CD1c-positive myeloid dendritic cell (primary cell): Measurements from ENCODE around the gene FSD1L.
A peak's percentile ranks its signal among the peaks of the same experiment; 100 is the strongest.

ENCODE experiments used
- DNase-seq: peaks from one replicate; pipeline ENCODE4 v3.0.0-alpha.2; 2016; ENCODE audit errors: extremely low spot score

Gene FSD1L

DNA sequence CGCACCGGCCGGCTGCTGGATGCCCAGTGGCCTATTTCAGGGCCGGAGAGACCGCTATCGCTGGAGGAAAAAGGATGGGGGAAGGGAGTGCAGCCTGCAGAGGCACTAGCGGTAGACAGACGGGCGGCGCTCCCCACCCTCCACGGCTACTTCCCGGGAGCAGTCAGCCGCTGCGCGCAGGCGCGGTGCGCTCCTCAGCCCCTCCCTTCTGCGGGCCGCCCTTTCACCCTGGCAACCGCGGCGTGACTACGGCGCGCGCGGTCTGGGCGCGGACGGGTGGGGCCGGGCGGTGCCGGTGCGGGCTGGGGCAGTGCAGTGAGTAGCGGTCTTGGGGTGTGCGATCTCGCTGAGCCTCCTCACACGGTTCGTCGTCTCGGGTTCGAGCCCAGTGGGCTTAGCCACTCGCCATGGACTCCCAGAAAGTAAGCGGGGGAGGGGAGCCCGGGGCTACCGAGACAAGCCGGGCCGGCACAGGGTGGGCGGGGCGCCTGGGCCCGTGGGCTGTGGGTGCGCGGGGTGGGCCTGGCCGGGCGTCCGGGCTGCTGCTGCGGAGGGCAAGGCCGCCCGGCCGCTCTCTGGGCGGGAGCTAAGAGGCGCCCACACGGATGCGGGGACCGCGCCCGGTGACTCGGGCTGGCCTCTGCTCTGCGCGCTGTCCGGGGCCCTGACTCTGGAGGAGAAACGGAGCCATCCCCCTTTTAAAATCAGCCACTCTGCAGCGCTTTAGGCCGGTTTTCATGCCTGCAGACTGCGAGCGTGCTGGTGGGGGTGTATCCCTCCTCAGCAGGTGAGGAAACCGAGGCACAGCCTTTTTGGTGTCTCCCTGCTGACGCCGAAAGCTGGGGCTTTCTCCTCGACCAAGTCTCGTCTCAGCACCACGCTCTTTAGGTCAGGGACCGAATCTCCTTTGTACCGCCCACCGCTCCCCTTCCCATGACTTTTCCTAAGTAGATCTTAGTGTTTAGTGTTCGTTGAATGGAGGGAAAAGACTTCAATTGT lies at the start of gene FSD1L:
TSS of gene FSD1L (plus strand) at position 221 of the 999 bp plus-strand sequence. CDS start at position 408, 187 bp downstream.
- DNase-seq: peak; percentile 95

DNA sequence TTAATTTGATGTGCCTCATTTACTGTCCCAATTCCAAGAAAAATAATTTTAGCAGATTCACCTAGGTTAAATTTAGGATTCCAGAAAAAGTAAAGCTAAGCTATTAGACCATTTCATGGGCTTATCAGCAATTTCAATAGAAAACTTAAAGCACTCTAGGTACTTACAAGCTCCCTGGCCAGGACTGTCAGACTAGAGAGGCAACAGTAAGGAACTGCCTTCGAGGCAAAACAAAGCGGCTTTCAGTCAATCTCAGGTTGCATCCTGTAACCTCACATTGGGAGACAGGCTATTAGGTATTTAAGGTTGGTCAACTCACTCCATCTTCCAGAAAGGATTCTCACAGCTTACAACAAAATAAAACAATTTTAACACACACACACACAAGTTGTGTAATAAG lies 48.7 kb upstream of the FSD1L start:
- DNase-seq: no peak

DNA sequence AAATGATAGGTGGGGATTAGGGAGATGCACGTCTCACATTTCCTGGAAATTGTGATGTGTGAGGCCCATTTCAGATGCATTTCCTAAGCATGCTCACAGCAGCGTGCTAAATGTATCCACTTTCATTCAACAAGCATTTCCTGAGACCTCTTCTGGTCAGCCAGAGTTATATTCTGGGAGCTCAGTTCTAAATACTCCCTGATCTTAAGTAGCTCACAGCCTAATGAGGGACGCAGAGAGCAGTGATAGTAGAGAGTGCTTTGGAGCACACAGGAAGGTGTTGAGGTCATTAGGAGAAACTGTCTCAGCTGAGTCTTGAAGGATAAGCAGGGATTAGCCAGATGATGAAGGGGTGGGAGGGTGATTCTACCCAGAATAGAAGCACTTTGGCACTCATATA lies 46.2 kb upstream of the FSD1L start:
- no peak for DNase-seq

DNA sequence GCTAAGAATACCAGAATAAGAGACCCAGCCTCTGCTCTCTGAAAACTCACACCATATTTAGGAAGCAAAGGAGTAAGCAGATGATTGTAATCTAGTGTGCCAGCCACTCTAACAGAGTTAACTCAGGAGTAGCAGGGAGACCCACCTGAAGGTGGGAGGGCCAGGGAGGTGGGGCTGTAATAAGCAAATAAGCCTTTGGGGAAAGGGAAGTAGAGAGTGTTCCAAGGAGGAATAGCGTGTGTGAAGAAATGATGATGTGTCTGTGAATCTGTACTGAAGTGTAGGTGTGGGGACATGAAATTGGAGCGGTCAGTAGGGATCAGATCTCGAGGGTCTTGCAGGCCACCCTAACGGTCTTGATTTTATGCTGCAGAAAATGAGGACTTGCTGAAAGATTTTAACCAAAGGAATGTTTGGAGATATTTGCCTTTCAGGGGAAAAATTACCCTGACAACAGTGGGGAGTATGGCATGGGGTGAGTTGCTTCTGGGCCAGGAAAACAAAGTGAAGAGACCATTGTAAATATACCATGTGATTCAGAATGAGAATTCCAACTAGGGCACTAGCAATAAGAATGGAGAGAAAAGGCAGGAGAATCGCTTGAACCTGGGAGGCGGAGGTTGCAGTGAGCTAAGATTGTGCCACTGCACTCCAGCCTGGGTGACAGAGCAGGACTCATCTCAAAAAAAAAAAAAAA lies 44.1 kb upstream of the FSD1L start:
- DNase-seq: no peak

DNA sequence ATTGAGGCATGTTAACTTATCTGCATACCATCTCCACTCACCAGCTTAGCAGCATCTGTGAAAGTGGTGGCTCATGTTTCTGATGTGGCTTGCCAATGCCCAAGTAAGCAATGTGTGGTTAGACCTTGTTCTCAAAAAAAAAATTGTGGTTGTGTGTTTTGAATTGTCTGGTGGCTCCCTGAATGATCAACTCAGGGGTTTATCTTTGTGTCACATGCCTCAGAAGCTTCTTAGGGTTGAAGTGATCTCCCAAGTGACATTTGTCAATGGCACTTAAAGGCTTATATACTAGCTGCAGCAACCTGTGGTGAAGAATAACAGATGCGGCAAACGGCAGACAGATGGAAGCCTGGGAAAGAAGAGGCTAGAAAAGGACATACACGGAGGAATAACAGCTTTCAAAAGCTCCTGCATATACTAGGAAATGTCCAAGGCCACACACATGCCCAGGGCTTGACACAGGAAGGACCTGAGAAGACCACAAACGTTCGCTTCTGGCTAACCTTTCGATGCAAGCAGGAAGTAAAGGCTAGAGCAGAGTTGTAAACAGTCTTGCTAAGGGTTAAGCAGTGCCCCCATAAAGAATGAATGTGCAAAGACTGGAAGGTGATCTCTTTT lies 42.2 kb upstream of the FSD1L start:
- DNase-seq: peak; percentile 33

DNA sequence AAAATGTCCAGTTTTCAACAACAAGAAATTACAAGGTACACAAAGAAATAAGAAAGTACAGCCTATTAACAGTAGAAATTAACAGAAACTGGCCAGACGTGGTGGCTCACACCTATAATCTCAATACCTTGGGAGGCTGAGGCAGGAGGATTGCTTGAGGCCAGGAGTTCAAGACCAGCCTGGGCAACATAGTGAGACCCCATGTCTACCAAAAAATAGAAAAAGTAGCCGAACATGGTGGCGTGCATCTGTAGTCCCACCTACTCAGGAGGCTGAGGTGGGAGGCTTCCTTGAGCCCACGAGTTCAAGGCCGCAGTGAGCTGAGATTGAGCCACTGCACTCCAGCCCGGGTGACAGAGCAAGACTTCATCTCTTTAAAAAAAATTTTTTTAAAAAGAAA lies 41.5 kb upstream of the FSD1L start:
- no peak for DNase-seq

DNA sequence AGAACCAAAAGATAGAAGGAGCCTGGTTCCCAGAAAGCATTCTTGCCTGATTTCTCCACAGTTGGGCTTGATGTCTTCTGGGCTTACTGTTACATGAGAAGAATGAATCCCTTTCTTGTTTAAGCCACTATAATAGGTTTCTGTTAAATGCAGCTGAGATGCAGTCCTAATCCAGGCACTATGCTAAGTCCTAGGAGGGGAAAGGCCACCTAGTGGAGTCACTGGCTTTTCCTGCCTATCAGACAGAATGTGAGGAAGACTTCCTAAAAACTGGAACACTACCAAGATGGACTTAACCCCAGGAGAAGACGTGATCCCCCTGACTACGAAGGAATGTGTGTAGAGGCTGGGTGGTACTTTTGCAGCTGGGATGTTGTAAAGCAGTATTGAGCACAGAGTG lies 34.3 kb upstream of the FSD1L start:
- no peak for DNase-seq

DNA sequence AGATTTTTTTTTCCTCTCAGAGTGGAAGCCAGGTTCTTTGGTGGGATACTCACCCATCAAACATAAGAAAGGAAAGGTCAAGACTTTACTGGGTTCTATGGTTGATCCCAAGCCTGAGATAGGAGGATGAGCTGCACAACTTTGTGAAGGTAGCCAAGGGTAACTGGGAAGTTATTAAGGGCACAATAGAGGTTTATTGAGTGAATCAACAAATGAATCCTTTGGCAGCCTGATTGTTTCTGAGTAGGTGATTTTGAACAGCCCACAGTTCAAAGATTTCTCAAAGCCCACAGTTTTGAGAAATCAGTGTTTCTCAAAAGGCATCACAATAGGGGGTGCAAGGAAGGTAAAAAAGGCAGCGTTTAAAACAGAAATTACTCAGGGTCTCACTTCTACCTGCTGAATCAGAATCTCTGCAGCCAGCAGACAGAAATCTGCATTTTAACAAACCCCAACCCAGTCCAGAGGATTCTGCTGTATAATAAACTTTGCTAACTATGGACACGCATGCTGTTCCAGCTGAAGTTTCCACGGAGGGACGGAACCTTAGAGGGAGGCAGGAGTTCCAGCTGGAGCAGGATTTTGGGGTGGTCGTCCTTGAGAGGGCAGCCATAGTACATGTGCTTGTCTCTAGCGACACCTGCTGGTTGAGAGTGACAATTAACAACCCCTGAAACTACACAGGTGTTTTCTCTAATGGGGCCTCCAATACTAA lies 32.7 kb upstream of the FSD1L start:
- peak; percentile 68 for DNase-seq

DNA sequence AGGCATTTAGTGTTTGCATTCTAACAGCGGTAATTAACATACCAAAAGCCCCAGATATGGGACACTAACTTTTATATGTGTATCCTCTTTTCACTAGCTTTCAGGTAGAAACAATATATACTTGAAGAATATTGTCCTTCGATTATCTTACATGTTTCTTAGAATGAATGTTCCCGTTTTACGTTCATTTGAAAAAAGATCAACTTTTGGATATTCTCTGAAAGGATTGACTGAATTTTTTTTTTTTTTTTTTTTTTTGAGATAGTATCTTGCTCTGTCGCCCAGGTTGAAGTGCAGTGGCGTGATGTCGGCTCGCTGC lies 32.2 kb upstream of the FSD1L start:
- no peak for DNase-seq

DNA sequence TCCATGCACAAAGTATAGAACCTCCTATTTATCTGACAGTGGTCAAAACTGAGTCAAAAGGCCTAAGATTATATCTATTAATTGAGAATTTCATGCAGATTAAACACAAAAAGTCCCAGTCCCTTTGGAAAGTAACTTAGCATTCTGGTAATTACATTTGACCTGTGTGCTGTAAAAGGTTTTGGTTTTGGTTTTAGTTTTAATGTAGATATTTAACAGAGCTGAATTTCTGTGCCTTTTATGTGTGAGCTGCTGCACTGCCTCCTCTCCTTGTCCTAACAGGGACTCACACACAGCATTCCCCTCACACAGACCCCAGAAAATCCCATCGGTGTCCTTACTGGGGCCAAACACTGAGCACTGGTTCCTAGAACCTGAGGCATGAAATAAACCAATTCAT lies 31.0 kb upstream of the FSD1L start:
- DNase-seq: no peak

DNA sequence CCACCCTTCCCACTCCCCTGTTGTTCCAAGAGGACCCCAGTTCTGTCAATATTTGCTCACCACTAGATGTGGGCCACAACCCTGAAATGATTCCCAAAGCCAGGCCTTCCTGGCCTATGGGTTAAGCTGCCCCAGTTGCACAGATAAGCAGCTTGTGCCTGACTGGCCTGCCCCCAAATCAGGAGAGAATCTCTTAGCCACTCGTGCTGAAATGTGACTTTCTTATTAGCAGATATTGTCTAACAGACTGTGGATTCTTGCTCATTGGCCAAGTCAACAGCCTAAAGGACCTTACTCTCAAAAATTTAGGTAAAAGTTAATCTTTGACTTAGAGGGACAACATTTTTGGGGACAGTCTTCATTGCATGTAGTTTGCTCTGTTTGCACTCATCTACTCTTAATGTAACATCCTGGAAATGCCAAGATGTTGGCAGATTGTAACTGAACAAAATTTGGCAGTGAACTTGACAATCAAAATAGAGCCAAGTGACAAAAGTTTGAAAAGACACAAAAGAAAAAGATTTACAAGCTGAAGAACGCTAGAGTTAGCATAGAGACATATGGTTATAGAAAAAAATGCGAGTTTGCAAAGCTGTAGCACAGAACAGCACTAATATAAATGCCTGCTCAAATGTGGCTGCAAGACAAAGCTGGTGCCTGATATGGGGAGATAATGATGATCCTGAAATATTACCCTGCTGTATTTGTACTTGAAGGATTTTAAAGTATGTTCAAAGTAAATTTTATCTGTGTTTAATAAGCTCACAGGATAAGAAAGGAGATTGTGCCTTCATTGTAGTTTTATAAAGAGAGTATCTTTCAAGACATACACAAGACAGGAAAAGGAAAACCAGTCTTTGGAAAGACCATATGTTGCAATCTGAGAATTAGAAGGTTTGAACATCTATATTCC lies 29.0 kb upstream of the FSD1L start:
- no peak for DNase-seq

DNA sequence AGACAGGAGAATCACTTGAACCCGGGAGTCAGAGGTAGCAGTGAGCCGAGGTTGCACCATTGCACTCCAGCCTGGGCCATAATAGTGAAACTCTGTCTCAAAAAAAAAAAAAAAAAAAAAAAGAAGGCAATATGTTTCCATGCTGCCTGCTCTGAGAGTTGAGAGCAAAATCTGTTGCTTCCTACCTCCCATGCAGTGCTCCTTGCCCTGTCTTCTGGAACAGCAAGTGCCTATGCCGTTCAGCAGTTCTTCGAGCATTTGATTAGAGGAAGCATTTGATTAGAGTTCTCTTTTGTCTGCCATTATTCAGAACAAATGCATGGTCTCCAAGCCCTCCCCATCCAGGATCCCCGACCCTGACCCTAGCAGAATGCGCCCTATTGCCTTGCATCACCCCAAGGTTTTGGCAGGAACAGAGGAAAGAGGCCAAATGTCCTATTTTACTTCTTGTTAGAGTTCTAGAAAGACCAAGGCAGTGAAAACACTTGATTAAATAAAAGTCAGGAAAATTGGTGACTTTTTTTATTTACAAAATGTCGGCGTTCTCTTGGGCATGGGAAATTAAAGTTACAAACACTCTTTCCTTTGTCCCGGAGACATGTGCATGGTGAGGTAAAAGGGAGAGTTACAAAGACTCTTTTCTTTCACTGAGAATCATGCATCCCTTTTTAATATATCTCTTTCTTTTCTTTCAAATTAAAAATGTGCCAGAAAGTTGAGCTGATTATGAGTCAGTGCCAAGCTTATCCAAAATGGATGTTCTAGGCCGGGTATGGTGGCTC lies 27.8 kb upstream of the FSD1L start:
- no peak for DNase-seq

DNA sequence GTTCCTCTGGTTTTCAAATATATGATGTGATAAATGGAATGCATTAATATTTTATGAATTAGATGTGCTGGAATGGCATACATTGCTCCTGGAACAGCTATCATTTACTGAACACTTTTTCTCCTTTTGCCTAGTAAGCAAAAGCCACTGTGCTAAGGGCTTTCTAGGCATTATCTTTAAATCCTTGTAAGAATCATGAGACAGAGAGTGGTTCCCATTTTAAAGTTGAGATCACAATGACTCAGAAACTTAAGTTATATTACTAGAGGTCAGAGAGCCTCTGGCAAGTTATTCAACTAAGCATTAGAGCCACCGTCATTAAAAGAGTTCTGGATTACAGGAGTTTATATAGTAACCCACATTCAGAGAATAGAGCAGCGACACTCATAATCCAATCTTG lies 26.7 kb upstream of the FSD1L start:
- peak; percentile 41 for DNase-seq

DNA sequence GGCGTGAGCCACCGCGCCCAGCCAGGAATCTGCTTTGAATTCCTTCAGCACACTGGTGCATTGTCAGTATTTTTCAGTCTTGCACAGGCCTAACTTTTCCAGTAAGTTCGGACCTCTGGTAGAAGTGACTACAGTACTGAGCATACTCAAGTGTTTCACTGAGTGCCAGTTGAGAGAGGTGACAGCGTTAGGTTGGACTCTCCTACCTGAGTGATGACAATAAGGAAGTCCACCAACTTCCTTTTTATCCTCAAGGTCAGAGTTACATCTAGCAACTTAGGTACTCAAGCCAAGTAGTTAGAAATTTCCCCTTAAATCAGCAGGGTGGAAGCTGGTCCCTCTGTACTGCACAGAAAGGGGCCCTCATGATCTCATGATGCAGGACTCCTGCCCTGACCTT lies 26.0 kb upstream of the FSD1L start:
- DNase-seq: no peak

DNA sequence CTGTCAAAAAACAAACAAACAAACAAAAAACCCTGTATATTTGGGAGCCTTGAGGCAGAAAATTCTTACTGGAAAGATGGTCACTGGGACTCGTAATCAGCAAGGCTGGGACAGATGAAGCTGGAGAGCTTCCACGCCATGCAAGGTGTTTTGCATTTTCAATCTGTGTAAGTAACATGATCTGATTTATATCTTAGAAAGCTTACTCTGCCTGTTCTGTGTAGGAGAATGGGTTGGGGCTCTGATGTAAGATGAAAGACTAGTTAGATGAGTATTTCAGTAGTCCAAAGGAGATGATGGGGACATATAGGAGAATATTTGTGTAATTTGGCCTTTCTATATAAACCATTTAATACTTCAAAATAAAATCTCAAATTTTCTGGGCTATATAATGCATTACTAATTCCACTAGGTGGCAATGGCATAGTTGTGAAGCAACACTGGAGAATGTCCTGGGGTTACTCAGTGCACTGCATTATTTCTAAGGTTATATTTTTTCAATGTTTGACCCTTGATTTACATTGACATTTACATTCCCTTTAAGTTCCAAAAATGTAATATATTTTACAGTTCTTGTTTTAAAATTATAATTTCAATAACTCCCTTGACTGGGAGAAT lies 21.9 kb upstream of the FSD1L start:
- no peak for DNase-seq

DNA sequence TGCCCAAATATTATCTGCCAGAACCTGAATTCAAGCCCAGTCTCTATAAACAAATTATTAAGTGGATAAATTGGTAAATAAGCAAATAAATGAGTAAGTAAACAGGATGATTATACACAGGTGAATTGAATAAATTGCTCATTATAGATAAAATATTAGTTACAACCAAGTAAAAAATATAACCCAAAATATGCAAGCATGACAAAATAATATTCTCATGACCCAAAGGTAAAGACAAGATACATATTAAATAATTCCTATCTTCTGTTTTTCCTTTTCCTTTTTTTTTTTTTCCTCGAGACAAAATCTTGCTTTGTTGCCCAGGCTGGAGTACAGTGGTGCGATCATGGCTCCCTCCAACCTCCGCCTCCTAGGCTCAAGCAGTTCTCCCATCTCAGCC lies 21.2 kb upstream of the FSD1L start:
- no peak for DNase-seq

DNA sequence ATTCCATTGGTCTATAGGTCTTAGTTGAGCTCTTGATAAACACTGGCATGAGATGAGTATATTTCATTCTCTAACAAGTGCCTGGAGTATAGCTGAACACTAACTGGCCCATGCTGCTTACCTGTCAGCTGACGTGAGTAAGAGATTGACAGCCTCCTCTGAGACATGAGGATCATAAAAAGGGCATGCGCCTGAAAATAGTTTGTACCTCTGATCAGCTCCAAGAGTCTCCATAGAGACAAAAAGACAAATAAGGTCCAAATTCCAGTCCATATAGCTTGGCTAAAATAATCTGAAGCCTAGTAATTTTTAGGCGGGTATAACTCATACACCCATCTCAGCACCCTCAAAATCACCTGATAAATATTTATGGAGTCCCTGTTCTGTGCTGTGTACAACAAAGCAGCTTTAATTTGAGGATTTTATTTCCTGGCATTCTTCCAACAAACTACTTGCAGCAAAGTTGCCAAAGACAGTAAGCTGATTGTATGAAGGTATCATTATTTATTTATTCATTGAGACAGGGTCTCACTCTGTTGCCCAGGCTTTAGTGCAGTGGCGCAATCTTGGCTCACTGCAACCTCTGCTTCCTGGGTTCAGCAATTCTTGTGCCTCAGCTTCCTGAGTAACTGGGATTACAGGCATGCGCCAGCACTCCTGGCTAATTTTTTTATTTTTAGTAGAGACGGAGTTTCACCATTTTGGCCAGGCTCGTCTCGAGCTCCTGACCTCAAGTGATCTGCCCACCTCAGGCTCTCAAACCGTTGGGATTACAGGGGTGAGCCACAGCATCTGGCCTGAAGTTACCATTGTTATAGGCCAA lies 16.2 kb upstream of the FSD1L start:
- no peak for DNase-seq

DNA sequence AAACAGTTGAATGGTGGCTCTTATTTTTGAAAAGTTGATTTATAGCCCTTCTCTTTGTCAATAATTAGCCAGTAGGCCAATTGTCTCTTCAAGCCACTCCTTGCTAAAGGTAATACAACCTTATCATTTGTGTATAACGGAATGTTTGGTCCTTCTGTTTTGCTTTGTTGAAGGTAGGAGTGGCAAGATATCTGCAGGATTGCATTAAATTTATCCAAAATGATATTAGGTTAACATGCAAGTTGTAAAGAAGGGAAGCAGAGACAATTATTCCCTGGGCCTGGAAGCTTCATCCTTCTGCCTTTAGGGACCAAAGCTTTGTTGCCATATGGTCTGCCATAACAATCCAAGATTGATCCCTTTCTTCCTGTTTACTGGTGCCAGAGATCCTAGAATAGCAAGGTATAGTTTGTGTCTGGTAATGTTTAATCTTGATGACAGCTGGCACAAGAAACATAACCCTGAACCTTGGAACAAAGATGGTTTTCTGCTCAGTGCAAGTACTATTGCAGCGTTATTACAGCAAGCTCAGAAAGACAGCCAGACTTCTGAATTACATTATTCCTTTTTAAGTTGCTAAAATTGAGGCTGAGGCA lies 15.5 kb upstream of the FSD1L start:
- no peak for DNase-seq
